ENCODE data around the gene CFAP141. TPM values are rescaled to one million over a fixed set of nuclear protein-coding genes. Genes with fewer than 3 reads are reported as not detected.

CFAP141 gene
- total RNA-seq, 1 experiment from 2014 or later, result not detected

- DNase-seq (ENCODE audit: low spot score), result no peak
Observed at GRCh38 chr1:154171880-154172279, 34.3 kb downstream of the CFAP141 start.

GRCh38 chr1:154171223-154171583 lies 34.9 kb downstream of the CFAP141 start:
- no peak for DNase-seq (ENCODE audit: low spot score)

GRCh38 chr1:154170547-154171222 lies 35.4 kb downstream of the CFAP141 start:
- DNase-seq (ENCODE audit: low spot score), result no peak

GRCh38 chr1:154167461-154167860 lies 38.7 kb downstream of the CFAP141 start:
- no peak for DNase-seq (ENCODE audit: low spot score)

- DNase-seq (ENCODE audit: low spot score), result no peak
Observed at GRCh38 chr1:154166207-154166606, 39.9 kb downstream of the CFAP141 start.

- DNase-seq (ENCODE audit: low spot score), result no peak
Observed at GRCh38 chr1:154159554-154159953, 46.6 kb downstream of the CFAP141 start.

- no peak for DNase-seq (ENCODE audit: low spot score)
Observed at GRCh38 chr1:154158307-154159125, 47.6 kb downstream of the CFAP141 start.

- DNase-seq (ENCODE audit: low spot score), result no peak
Observed at GRCh38 chr1:154157520-154158306, 48.4 kb downstream of the CFAP141 start.

- DNase-seq (ENCODE audit: low spot score), result no peak
Observed at GRCh38 chr1:154155251-154155650, 50.9 kb downstream of the CFAP141 start.

GRCh38 chr1:154154534-154155191 lies 51.5 kb downstream of the CFAP141 start, which contains the start of gene NUP210L:
Gene NUP210L, minus strand, starts transcription at chr1:154155073.
- no peak for DNase-seq (ENCODE audit: low spot score)

GRCh38 chr1:154154053-154154452 lies 52.1 kb downstream of the CFAP141 start:
- no peak for DNase-seq (ENCODE audit: low spot score)

- DNase-seq (ENCODE audit: low spot score), result no peak
Observed at GRCh38 chr1:154151311-154151710, 54.8 kb downstream of the CFAP141 start.

Other genes starting within 250 kb of the CFAP141 start
- gene CRTC2, start 247.7 kb downstream of the CFAP141 start, total RNA-seq (2014; rRNA removed; shearing (Covaris generic)), result 6.5 and 7.0 TPM in 2 replicates
- 93.2 and 96.9 TPM in 2 replicates for gene SLC39A1, start 242.8 kb downstream of the CFAP141 start, total RNA-seq (2014; rRNA removed; shearing (Covaris generic))
- gene CREB3L4, start 238.4 kb downstream of the CFAP141 start, total RNA-seq (2014; rRNA removed; shearing (Covaris generic)), result 9.6 and 13.3 TPM in 2 replicates
- gene JTB, start 228.7 kb downstream of the CFAP141 start, total RNA-seq (2014; rRNA removed; shearing (Covaris generic)), result 256 and 283 TPM in 2 replicates
- gene RAB13, start 220.0 kb downstream of the CFAP141 start, total RNA-seq (2014; rRNA removed; shearing (Covaris generic)), result 29.2 and 36.1 TPM in 2 replicates
- gene RPS27, start 215.6 kb downstream of the CFAP141 start, total RNA-seq (2014; rRNA removed; shearing (Covaris generic)), result 3,546 and 4,042 TPM in 2 replicates
- 0.02 TPM in 1 of 2 replicates, not detected in the other for gene NUP210L, start 51.3 kb downstream of the CFAP141 start, total RNA-seq (2014; rRNA removed; shearing (Covaris generic))
- gene TPM3, start 14.2 kb downstream of the CFAP141 start, total RNA-seq (2014; rRNA removed; shearing (Covaris generic)), result 482 and 546 TPM in 2 replicates
- gene UBAP2L, start 14.6 kb upstream of the CFAP141 start, total RNA-seq (2014; rRNA removed; shearing (Covaris generic)), result 74.3 and 85.9 TPM in 2 replicates
- 188 and 214 TPM in 2 replicates for gene HAX1, start 66.3 kb upstream of the CFAP141 start, total RNA-seq (2014; rRNA removed; shearing (Covaris generic))
- not detected in 2 replicates for gene AQP10, start 114.8 kb upstream of the CFAP141 start, total RNA-seq (2014; rRNA removed; shearing (Covaris generic))
- 51.1 and 61.9 TPM in 2 replicates for gene ATP8B2, start 119.2 kb upstream of the CFAP141 start, total RNA-seq (2014; rRNA removed; shearing (Covaris generic))
- 6.6 and 7.3 TPM in 2 replicates for gene IL6R, start 199.0 kb upstream of the CFAP141 start, total RNA-seq (2014; rRNA removed; shearing (Covaris generic))

Data from H4 (cell line).